Gastroesophageal sphincter (tissue), 4 donors: ENCODE data around the gene DCUN1D1. TPM values are rescaled to one million over a fixed set of nuclear protein-coding genes. Genes with fewer than 3 reads are reported as not detected.
A peak's percentile ranks its signal among the peaks of the same experiment; 100 is the strongest.

Source experiments
- ATAC-seq: fragments of 150-250 bp; one replicate; pipeline ENCODE4 v1.9.1; 2016; ENCODE audit warnings: mild to moderate bottlenecking, moderate library complexity
- H3K27ac ChIP-seq, 4 donors: fragments of 200-600 bp; sonication (generic) in 3 of 4; 1 replicate in 3 of 4; 2 replicates in 1 of 4; pipeline ENCODE4 v1.5.1; 2016 to 2019
- H3K27me3 ChIP-seq: fragments of 200-600 bp; sonication (generic); one replicate; pipeline ENCODE4 v1.5.1; 2019
- H3K36me3 ChIP-seq, 2 donors: fragments of 200-600 bp; sonication (generic); one replicate each; pipeline ENCODE4 v1.5.1; 2019; ENCODE audit warnings: control low read depth in 1 of 2
- H3K4me1 ChIP-seq, 3 donors: fragments of 200-600 bp; sonication (generic); 1 replicate in 2 of 3; 2 replicates in 1 of 3; pipeline ENCODE4 v1.5.1; 2016 to 2019; ENCODE audit warnings: control low read depth in 2 of 3
- H3K4me3 ChIP-seq, 2 donors: fragments of 200-600 bp; sonication (generic); one replicate each; pipeline ENCODE4 v1.5.1; 2019; ENCODE audit warnings: mild to moderate bottlenecking in 1 of 2, moderate library complexity in 1 of 2
- H3K9me3 ChIP-seq, 3 donors: fragments of 200-600 bp; sonication (generic); one replicate each; pipeline ENCODE4 v1.5.1; 2017 to 2019; ENCODE audit warnings: control low read depth in 2 of 3
- EP300 ChIP-seq: sonication (generic); formaldehyde crosslinking; IDR thresholded peaks from one replicate; pipeline ENCODE4 v1.6.1; 2017; ENCODE audit warnings: antibody characterized with exemption, mild to moderate bottlenecking
- POLR2A ChIP-seq, 2 donors: fragments of 450-650 bp; IDR thresholded peaks; one replicate each; pipeline ENCODE4 v1.6.1; 2017; ENCODE audit warnings: antibody characterized with exemption in 2 of 2, mild to moderate bottlenecking in 2 of 2, moderate library complexity in 1 of 2
- POLR2AphosphoS5 ChIP-seq: sonication (generic); formaldehyde crosslinking; IDR thresholded peaks from one replicate; pipeline ENCODE4 v1.6.1; 2017; ENCODE audit warnings: antibody characterized with exemption
- WGBS, 2 donors: methylation state at CpG; one replicate each; pipeline ENCODE4 v1.1.5; 2018; ENCODE audit warnings: low coverage in 1 of 2; 5-methylcytosine and 5-hydroxymethylcytosine counted together
- total RNA-seq, 4 donors: library from RNA; depleted of rRNA; stranded (reverse); fragments of >200 nt; gene quantifications; one replicate each; pipeline ENCODE4 v1.1.0, GENCODE V29; 2016
- TF ChIP-seq, protein P1 (sequence below), 4 experiments: fragments of 200-600 bp in 2 of 4; fragments of 450-650 bp in 2 of 4; sonication (generic) in 1 of 4; IDR thresholded peaks; one replicate each; pipeline ENCODE4 v1.5.1; 2017 to 2019; ENCODE audit warnings: antibody characterized with exemption in 4 of 4, mild to moderate bottlenecking in 2 of 4, moderate library complexity in 2 of 4

DCUN1D1 gene
- total RNA-seq, 4 donors from 2014 or later, result 35.6 to 48.3 (median 42.8) TPM

DNA sequence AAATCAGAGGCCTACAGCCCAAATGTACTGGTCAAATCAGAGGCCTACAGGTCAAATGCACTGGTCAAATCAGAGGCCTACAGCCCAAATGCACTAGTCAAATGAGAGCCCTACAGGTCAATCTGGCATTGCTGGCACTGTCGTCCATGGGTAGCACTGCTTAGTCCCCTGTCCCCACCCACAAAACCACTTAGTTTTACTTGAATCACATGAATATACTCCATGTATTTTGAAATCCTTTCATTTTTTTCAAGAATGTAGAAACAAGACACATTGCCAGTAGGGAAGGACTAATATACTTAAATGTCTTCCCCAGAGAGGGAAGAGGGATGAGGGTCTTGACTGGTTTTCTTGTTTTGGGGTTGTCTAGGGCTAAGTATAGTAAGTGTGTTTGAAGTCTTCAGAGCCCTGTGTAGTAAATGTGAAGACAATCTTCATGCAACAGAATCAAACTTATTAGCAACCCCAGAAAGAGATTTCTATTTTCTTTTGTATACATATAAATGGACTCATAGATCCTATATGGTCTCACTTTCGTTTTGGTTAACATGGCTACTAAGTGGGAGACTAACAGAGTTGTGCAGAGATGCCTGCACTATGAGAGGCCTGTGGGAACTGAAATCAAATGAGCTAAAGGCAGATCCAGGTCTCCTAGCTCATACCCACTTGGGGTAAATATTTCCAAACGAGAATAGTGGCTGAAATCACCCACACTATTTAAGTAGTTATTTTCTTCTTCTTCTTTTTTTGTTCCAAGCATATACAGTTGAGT lies 38.3 kb upstream of the DCUN1D1 start:
- peaks cover 4 to 87% of the 10 kb centered on the region in 2 donors for H3K36me3 ChIP-seq

DNA sequence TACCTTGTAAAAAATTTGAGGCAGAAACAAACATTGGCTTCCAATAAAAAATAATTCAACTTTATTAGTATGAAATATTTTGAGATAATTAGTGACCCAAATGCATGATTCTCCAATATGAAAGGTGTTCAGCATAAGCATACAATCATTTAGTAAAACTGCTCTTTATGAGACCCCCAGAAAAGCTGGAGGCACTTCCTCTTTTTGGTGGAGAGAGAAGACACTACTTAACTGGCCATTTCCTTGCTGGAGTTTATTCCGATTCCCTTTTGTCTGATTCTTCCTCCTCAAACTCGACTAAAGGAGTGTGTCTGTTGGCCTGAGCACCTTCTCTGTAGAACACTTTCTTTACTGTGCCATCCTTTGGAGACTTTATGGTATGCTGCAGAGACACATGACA lies 34.8 kb upstream of the DCUN1D1 start:
- TF ChIP-seq, protein P1, sequence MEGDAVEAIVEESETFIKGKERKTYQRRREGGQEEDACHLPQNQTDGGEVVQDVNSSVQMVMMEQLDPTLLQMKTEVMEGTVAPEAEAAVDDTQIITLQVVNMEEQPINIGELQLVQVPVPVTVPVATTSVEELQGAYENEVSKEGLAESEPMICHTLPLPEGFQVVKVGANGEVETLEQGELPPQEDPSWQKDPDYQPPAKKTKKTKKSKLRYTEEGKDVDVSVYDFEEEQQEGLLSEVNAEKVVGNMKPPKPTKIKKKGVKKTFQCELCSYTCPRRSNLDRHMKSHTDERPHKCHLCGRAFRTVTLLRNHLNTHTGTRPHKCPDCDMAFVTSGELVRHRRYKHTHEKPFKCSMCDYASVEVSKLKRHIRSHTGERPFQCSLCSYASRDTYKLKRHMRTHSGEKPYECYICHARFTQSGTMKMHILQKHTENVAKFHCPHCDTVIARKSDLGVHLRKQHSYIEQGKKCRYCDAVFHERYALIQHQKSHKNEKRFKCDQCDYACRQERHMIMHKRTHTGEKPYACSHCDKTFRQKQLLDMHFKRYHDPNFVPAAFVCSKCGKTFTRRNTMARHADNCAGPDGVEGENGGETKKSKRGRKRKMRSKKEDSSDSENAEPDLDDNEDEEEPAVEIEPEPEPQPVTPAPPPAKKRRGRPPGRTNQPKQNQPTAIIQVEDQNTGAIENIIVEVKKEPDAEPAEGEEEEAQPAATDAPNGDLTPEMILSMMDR (IDR thresholded peaks at IDR 0.05), result no peak
- TF ChIP-seq POLR2A (IDR thresholded peaks at IDR 0.05) (no peak), POLR2AphosphoS5 (no peak), EP300 (no peak)
- 65 to 86% methylated on average over 2 of the region's 2 CpGs for WGBS, 2 donors
- peaks cover 0 to 73% of the 10 kb centered on the region in 2 donors for H3K36me3 ChIP-seq
- H3K27ac ChIP-seq, result no peak overlapping the region
- no peak for ATAC-seq
- no peaks in the 10 kb centered on the region for H3K27me3 ChIP-seq
- no peaks in the 10 kb centered on the region for H3K9me3 ChIP-seq
- H3K4me1 ChIP-seq, result no peaks in the 10 kb centered on the region
- H3K4me3 ChIP-seq, result no peak overlapping the region

More for the DNA sequence above, 38.3 kb upstream of the DCUN1D1 start:
- no peak for TF ChIP-seq EP300
- TF ChIP-seq POLR2A (IDR thresholded peaks at IDR 0.05), result no peak
- no peak for TF ChIP-seq POLR2AphosphoS5
- TF ChIP-seq, protein P1 (IDR thresholded peaks at IDR 0.05), result no peak
- ATAC-seq, result no peak
- Histone ChIP-seq H3K4me1 (no peaks in the 10 kb centered on the region), H3K27me3 (no peaks in the 10 kb centered on the region), H3K27ac (no peak overlapping the region), H3K9me3 (no peaks in the 10 kb centered on the region), H3K4me3 (no peak overlapping the region)
- 83 to 94% methylated on average over 2 to 3 of the region's 3 CpGs for WGBS, 2 donors

DNA sequence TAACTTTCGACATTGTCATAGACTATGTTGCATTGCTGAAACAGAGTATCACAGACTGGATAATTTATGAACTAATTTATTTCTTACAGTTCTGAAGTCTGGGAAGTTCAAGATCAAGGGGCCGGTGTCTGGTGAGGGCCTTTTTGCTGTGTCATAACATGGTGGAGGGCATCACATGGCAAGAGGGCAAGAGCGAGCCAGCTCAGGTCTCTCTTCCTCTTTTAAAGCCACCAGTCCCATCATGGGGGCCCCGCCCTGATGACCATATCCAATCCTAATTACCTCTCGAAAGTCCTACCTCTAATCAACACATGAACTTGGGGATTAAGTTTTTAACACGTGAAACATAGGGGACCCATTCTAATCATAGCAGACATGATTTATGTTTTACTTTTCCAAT lies 33.5 kb upstream of the DCUN1D1 start:
- Histone ChIP-seq H3K36me3 (peaks cover 0 to 60% of the 10 kb centered on the region in 2 donors), H3K27me3 (no peaks in the 10 kb centered on the region), H3K27ac (no peak overlapping the region), H3K4me3 (no peak overlapping the region), H3K9me3 (no peaks in the 10 kb centered on the region), H3K4me1 (peaks cover 0 to 6% (median 0%) of the 10 kb centered on the region in 3 donors)
- no peak for TF ChIP-seq POLR2A (IDR thresholded peaks at IDR 0.05)
- no peak for TF ChIP-seq POLR2AphosphoS5
- TF ChIP-seq, protein P1 (IDR thresholded peaks at IDR 0.05), result no peak
- no peak for TF ChIP-seq EP300
- ATAC-seq, result no peak
- WGBS, 2 donors, result 80 to 85% methylated on average over 5 of the region's 6 CpGs

DNA sequence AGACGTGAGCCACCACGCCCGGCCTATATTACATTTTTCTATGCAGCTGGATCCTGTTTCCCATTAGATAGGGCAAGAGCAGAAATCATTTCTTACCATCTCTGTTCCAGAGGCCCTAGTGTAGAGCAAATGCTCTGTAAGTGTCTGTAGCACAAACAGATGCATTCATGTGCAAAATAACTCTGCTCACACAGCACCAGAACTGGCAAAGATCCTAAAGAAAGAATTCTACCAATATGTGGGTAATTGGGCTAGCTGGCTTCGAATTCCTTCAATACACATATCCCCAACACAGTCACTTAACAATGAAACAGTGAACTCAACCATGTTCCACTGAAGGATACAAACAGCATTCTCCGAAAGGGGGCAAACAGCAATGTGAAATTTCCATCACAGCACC lies 32.7 kb upstream of the DCUN1D1 start:
- Histone ChIP-seq H3K27ac (no peak overlapping the region), H3K4me1 (peaks cover 0 to 9% (median 0%) of the 10 kb centered on the region in 3 donors), H3K36me3 (peaks cover 0 to 54% of the 10 kb centered on the region in 2 donors), H3K27me3 (no peaks in the 10 kb centered on the region), H3K4me3 (no peak overlapping the region), H3K9me3 (no peaks in the 10 kb centered on the region)
- no peak for ATAC-seq
- TF ChIP-seq POLR2A (IDR thresholded peaks at IDR 0.05) (no peak), EP300 (no peak), POLR2AphosphoS5 (no peak)
- TF ChIP-seq, protein P1 (IDR thresholded peaks at IDR 0.05), result no peak
- 89 to 94% methylated on average over 3 to 5 of the region's 5 CpGs for WGBS, 2 donors

DNA sequence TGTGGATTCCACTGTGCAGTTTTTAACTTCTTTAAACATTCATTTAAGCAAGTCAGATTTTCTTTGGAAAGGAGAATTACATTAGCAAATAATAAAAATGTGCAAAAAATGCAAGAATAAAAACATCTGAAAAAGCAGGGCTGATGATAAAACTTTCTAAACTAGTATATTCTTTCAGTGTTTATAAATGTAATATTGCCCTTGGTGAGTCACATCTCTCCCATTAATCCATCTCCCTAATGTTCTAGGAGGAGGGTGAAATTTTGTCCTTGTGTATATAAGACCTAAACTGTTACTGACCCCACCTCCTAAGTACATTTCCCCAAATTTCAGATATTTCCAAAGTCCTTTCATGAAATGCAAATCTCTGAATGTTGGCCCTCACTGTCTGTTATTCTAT lies 28.5 kb upstream of the DCUN1D1 start:
- Histone ChIP-seq H3K9me3 (no peaks in the 10 kb centered on the region), H3K4me1 (peaks cover 0 to 9% (median 0%) of the 10 kb centered on the region in 3 donors), H3K4me3 (no peak overlapping the region), H3K36me3 (peaks cover 0 to 24% of the 10 kb centered on the region in 2 donors), H3K27me3 (no peaks in the 10 kb centered on the region), H3K27ac (no peak overlapping the region)
- ATAC-seq, result no peak
- TF ChIP-seq, protein P1 (IDR thresholded peaks at IDR 0.05), result no peak
- peak; percentile 32 for TF ChIP-seq POLR2AphosphoS5
